GM12864 (cell line): Measurements from ENCODE around the gene SPOCK1.

Experiments
- DNase-seq: peaks from one replicate; pipeline ENCODE4 v3.0.0-alpha.2; 2011; ENCODE audit warnings: low read depth
- H3K4me3 ChIP-seq: 2 replicates; pipeline ENCODE4 v1.5.1; 2011; ENCODE audit warnings: mild to moderate bottlenecking, low read depth, low read length, control low read depth
- TF ChIP-seq, protein P1 (sequence below): IDR thresholded peaks from 2 replicates; pipeline ENCODE4 v1.5.1; 2011; ENCODE audit warnings: low read depth, mild to moderate bottlenecking, moderate library complexity, low read length, control low read depth, inconsistent platforms; ENCODE audit errors: missing control alignments

The SPOCK1 gene

GRCh38 chr5:136992796-136993489 lies 506.2 kb downstream of the SPOCK1 start:
- DNase-seq = no peak

GRCh38 chr5:136985785-136986475 lies 513.2 kb downstream of the SPOCK1 start:
- no peak overlapping the region for H3K4me3 ChIP-seq
- DNase-seq = no peak
- TF ChIP-seq, protein P1, sequence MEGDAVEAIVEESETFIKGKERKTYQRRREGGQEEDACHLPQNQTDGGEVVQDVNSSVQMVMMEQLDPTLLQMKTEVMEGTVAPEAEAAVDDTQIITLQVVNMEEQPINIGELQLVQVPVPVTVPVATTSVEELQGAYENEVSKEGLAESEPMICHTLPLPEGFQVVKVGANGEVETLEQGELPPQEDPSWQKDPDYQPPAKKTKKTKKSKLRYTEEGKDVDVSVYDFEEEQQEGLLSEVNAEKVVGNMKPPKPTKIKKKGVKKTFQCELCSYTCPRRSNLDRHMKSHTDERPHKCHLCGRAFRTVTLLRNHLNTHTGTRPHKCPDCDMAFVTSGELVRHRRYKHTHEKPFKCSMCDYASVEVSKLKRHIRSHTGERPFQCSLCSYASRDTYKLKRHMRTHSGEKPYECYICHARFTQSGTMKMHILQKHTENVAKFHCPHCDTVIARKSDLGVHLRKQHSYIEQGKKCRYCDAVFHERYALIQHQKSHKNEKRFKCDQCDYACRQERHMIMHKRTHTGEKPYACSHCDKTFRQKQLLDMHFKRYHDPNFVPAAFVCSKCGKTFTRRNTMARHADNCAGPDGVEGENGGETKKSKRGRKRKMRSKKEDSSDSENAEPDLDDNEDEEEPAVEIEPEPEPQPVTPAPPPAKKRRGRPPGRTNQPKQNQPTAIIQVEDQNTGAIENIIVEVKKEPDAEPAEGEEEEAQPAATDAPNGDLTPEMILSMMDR = no peak

More at GRCh38 chr5:136992796-136993489, 506.2 kb downstream of the SPOCK1 start:
- TF ChIP-seq, protein P1 = no peak
- H3K4me3 ChIP-seq = no peak overlapping the region

GRCh38 chr5:136984772-136985446 lies 514.2 kb downstream of the SPOCK1 start:
- TF ChIP-seq, protein P1 = no peak
- no peak for DNase-seq
- H3K4me3 ChIP-seq = no peak overlapping the region

GRCh38 chr5:136981936-136982335 lies 517.2 kb downstream of the SPOCK1 start:
- DNase-seq = no peak
- TF ChIP-seq, protein P1 = no peak
- no peak overlapping the region for H3K4me3 ChIP-seq

GRCh38 chr5:136979131-136979530 lies 520.0 kb downstream of the SPOCK1 start:
- DNase-seq = no peak
- TF ChIP-seq, protein P1 = no peak
- no peak overlapping the region for H3K4me3 ChIP-seq

- H3K4me3 ChIP-seq = no peak overlapping the region
- no peak for DNase-seq
- TF ChIP-seq, protein P1 = no peak
Observed at GRCh38 chr5:136963504-136963903, 535.6 kb downstream of the SPOCK1 start.
